ENCODE measurements around the gene HSPG2. TPM values are rescaled to one million over a fixed set of nuclear protein-coding genes. Genes with fewer than 3 reads are reported as not detected.
"Not testable (repeated sequence)": the region's sequence is repeated elsewhere in the genome, so short reads cannot be mapped to it uniquely, and the experiment has no call there.

Gene HSPG2
- total RNA-seq, 1 donor from 2014 or later, result 656 TPM

GRCh38 chr1:21972973-21973441 lies 35.9 kb upstream of the HSPG2 start:
- not testable (repeated sequence) for H3K36me3 Mint-ChIP-seq (ENCODE audit: insufficient read depth); H3K27me3 Mint-ChIP-seq; H3K9me3 Mint-ChIP-seq (ENCODE audit: low read depth); DNase-seq (ENCODE audit: low spot score, unreplicated experiment)
- peaks cover 27% of the 10 kb centered on the region for H3K4me1 Mint-ChIP-seq (ENCODE audit: low read depth)
- peak overlapping the region; percentile 9 for H3K4me3 Mint-ChIP-seq (ENCODE audit: low read depth)
- peak overlapping the region; percentile 97 for H3K27ac Mint-ChIP-seq

- not testable (repeated sequence) for H3K9me3 Mint-ChIP-seq (ENCODE audit: low read depth); H3K4me3 Mint-ChIP-seq (ENCODE audit: low read depth); H3K36me3 Mint-ChIP-seq (ENCODE audit: insufficient read depth); H3K27ac Mint-ChIP-seq; DNase-seq (ENCODE audit: low spot score, unreplicated experiment); H3K27me3 Mint-ChIP-seq
- H3K4me1 Mint-ChIP-seq (ENCODE audit: low read depth), result peaks cover 28% of the 10 kb centered on the region
Observed at GRCh38 chr1:21970523-21970922, 33.4 kb upstream of the HSPG2 start.

DNA sequence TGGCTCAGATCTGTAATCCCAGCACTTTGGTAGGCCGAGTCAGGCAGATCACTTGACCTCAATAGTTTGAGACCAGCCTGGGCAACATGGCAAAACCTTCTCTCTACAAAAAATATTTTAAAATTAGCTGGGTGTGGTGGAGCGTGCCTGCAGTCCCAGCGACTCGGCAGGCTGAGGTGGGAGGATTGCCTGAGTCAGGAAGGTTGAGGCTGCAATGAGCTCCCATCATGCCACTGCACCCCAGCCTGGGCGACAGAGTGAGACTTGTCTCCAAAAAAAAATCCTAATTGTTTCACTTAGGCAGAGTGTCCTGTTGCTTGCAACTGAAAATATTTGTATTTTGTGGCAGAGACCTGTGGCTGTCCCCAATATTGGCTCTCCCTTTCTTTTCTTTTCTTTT lies 32.0 kb upstream of the HSPG2 start:
- DNase-seq (ENCODE audit: low spot score, unreplicated experiment); H3K36me3 Mint-ChIP-seq (ENCODE audit: insufficient read depth); H3K4me3 Mint-ChIP-seq (ENCODE audit: low read depth); H3K27me3 Mint-ChIP-seq; H3K9me3 Mint-ChIP-seq (ENCODE audit: low read depth): not testable (repeated sequence)
- peak overlapping the region; percentile 59 for H3K27ac Mint-ChIP-seq
- peaks cover 34% of the 10 kb centered on the region for H3K4me1 Mint-ChIP-seq (ENCODE audit: low read depth)

DNA sequence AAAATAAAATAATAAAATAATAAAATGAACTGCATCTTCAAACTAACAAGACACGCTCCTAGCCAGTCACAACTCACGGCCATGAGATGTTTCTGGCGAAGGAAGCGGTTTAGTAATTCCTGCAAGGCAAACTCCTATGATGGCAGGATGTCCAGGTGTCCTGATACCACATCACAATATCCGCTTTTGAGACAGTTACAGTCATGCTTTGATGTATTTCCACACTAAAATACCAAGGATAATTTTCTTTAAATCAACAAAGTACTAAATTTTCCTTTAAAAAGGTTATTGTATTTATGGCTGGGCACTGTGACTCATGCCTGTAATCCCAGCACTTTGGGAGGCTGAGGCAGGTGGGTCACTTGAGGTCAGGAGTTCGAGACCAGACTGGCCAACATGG lies 30.1 kb upstream of the HSPG2 start:
- H3K4me3 Mint-ChIP-seq (ENCODE audit: low read depth); H3K36me3 Mint-ChIP-seq (ENCODE audit: insufficient read depth); H3K9me3 Mint-ChIP-seq (ENCODE audit: low read depth); H3K27ac Mint-ChIP-seq; DNase-seq (ENCODE audit: low spot score, unreplicated experiment); H3K27me3 Mint-ChIP-seq: not testable (repeated sequence)
- peaks cover 27% of the 10 kb centered on the region for H3K4me1 Mint-ChIP-seq (ENCODE audit: low read depth)

DNA sequence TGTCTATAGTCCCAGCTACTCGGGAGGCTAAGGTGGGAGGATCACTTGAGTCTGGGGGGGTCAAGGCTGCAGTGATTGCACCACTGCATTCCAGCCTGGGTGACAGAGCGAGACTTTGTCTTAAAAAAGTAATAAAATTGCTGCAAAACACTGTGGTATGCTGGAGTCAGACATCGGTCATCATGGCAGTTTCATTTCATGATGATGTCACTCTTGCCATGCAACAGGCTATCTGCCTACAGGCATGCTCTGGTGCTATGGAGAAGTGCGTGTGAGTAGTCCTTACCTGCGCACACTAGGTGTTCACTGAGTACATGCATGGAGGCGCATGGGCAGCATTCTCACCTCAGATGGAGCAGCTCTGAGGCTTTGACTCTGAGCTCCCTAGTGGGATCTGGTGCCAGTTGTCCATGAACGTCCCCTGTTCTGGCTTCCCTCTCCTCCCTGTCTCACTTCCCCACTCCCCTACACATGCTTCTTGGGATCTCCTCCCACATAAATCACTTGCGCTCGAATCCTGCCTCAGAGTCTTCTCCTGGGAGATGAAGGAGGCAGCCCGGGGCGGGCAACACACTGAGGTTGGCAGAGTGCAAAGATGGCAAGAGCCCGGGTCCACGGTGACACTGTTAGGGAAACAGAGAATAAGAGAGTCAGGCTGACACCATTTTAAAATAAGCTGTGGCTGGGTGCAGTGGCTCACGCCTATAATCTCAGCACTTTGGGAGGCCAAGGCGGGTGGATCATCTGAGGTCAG lies 29.3 kb upstream of the HSPG2 start:
- Mint-ChIP-seq H3K4me1 (ENCODE audit: low read depth) (peaks cover 27% of the 10 kb centered on the region), H3K27ac (peak overlapping the region; percentile 61), H3K36me3 (ENCODE audit: insufficient read depth) (no peaks in the 10 kb centered on the region), H3K9me3 (ENCODE audit: low read depth) (no peaks in the 10 kb centered on the region), H3K4me3 (ENCODE audit: low read depth) (no peak overlapping the region), H3K27me3 (no peaks in the 10 kb centered on the region)
- DNase-seq (ENCODE audit: low spot score, unreplicated experiment), result no peak
- TF ChIP-seq CTCF (IDR thresholded peaks at IDR 0.05; ENCODE audit: unreplicated experiment), result no peak

- TF ChIP-seq CTCF (IDR thresholded peaks at IDR 0.05; ENCODE audit: unreplicated experiment), result peak; percentile 83
- no peak overlapping the region for H3K4me3 Mint-ChIP-seq (ENCODE audit: low read depth)
- peak; percentile 83 for DNase-seq (ENCODE audit: low spot score, unreplicated experiment)
- no peaks in the 10 kb centered on the region for H3K36me3 Mint-ChIP-seq (ENCODE audit: insufficient read depth)
- H3K9me3 Mint-ChIP-seq (ENCODE audit: low read depth), result no peaks in the 10 kb centered on the region
- peaks cover 16% of the 10 kb centered on the region for H3K4me1 Mint-ChIP-seq (ENCODE audit: low read depth)
- H3K27ac Mint-ChIP-seq, result no peak overlapping the region
- no peaks in the 10 kb centered on the region for H3K27me3 Mint-ChIP-seq
Observed at GRCh38 chr1:21963477-21964217, 26.5 kb upstream of the HSPG2 start.

GRCh38 chr1:21961799-21962198 lies 24.7 kb upstream of the HSPG2 start:
- Mint-ChIP-seq H3K4me3 (ENCODE audit: low read depth) (no peak overlapping the region), H3K27ac (no peak overlapping the region), H3K4me1 (ENCODE audit: low read depth) (peaks cover 25% of the 10 kb centered on the region), H3K36me3 (ENCODE audit: insufficient read depth) (no peaks in the 10 kb centered on the region), H3K27me3 (no peaks in the 10 kb centered on the region), H3K9me3 (ENCODE audit: low read depth) (no peaks in the 10 kb centered on the region)
- DNase-seq (ENCODE audit: low spot score, unreplicated experiment), result no peak
- no peak for TF ChIP-seq CTCF (IDR thresholded peaks at IDR 0.05; ENCODE audit: unreplicated experiment)
